HepG2 (cell line): ENCODE measurements around the gene LAMB4. TPM values are rescaled to one million over a fixed set of nuclear protein-coding genes. Genes with fewer than 3 reads are reported as not detected.

Source experiments
- ATAC-seq: fragments of 200-7000 bp; cut with Tn5 transposase; 3 replicates; pipeline ENCODE4 v1.9.1; 2020; ENCODE audit warnings: mild to moderate bottlenecking, moderate library complexity
- BruUV-seq: library from RNA; stranded (reverse); fragments of 400-500 nt; replicated peaks from 2 replicates; lab custom pipeline; 2021; lab: Mats Ljungman, UMichigan
- CTCF ChIA-PET: fragments of 300-600 bp; formaldehyde crosslinking; extraction: SDS; loops from one replicate; lab custom pipeline; 2021; ENCODE audit warnings: low total read pairs, inconsistent platforms, low intra/inter-chr PET ratio; lab: Yijun Ruan, JAX
- POLR2A ChIA-PET: fragments of 350-600 bp; sonication (Branson Sonifier 250); formaldehyde crosslinking; loops from one replicate; lab custom pipeline; 2020; ENCODE audit warnings: antibody characterized with exemption, inconsistent platforms; lab: Yijun Ruan, JAX
- DNase-seq: peaks from one replicate; pipeline ENCODE4 v3.0.0-alpha.2; 2015; ENCODE audit warnings: low spot score
- FAIRE-seq: peaks from 3 replicates; lab custom pipeline; 2011; peaks lifted over from hg19 to GRCh38; lab: Jason Lieb, UNC
- H2AFZ ChIP-seq: one replicate; pipeline ENCODE4 v1.6.1; 2011; ENCODE audit warnings: low read length, inconsistent platforms
- H3K27ac ChIP-seq: fragments of 300-600 bp; 3 replicates; pipeline ENCODE4 v1.8.0; 2011; ENCODE audit warnings: mixed run types, mild to moderate bottlenecking, mixed read lengths, low read length, inconsistent platforms; ENCODE audit not compliant: insufficient read depth; ENCODE audit errors: extremely low read length
- H3K27me3 ChIP-seq, 2 experiments: fragments of 200-600 bp in 1 of 2; 2 replicates in 1 of 2; 3 replicates in 1 of 2; pipeline versions ENCODE4 v1.6.0 to v1.8.0; 2011; ENCODE audit warnings: low read length in 2 of 2, mild to moderate bottlenecking in 2 of 2, moderate library complexity in 2 of 2, inconsistent platforms in 1 of 2; ENCODE audit not compliant: insufficient read depth in 2 of 2, control insufficient read depth in 1 of 2
- H3K36me3 ChIP-seq, 2 experiments: fragments of 200-600 bp in 1 of 2; replicated peaks in 1 of 2; 2 replicates in 1 of 2; 3 replicates in 1 of 2; pipeline versions ENCODE4 v1.5.1 to v1.8.0; 2011; ENCODE audit warnings: low read length in 2 of 2, inconsistent platforms in 1 of 2; ENCODE audit not compliant: insufficient read depth in 2 of 2, control insufficient read depth in 1 of 2
- H3K4me1 ChIP-seq: 2 replicates; pipeline ENCODE4 v1.5.1; 2012; ENCODE audit warnings: low read length, inconsistent platforms; ENCODE audit not compliant: insufficient read depth
- H3K4me2 ChIP-seq: 2 replicates; pipeline ENCODE4 v1.6.0; 2011; ENCODE audit warnings: low read depth, low read length, inconsistent platforms
- H3K4me3 ChIP-seq, 3 experiments: fragments of 200-600 bp in 1 of 3; sonication (generic), shearing (Covaris generic) in 1 of 3; replicated peaks in 1 of 3; 2 replicates each; pipeline ENCODE4 v1.5.1; 2011 to 2016; ENCODE audit warnings: low read length in 3 of 3, inconsistent platforms in 2 of 3, low read depth in 2 of 3, mild to moderate bottlenecking in 2 of 3, control low read depth in 1 of 3, mixed read lengths in 1 of 3; ENCODE audit not compliant: insufficient read depth in 1 of 3
- H3K79me2 ChIP-seq: one replicate; pipeline ENCODE4 v1.6.1; 2011; ENCODE audit warnings: low read length, inconsistent platforms; ENCODE audit not compliant: insufficient read depth
- H3K9ac ChIP-seq: 2 replicates; pipeline ENCODE4 v1.6.0; 2011; ENCODE audit warnings: mild to moderate bottlenecking, low read depth, low read length, inconsistent platforms; ENCODE audit not compliant: insufficient read depth
- H3K9me3 ChIP-seq: 2 replicates; pipeline ENCODE4 v1.5.1; 2012; ENCODE audit warnings: mild to moderate bottlenecking, low read length
- H4K20me1 ChIP-seq: 2 replicates; pipeline ENCODE4 v1.6.0; 2011; ENCODE audit warnings: inconsistent platforms, mild to moderate bottlenecking, low read length, moderate library complexity; ENCODE audit not compliant: insufficient read depth
- CEBPB ChIP-seq: IDR thresholded peaks from 2 replicates; pipeline ENCODE4 v1.6.1; 2011; ENCODE audit warnings: low read depth, low read length, improper control_type of control experiment, borderline replicate concordance
- DNMT1 ChIP-seq: sonication (generic); formaldehyde crosslinking; IDR thresholded peaks from 2 replicates; pipeline ENCODE4 v1.5.1; 2020; ENCODE audit warnings: mild to moderate bottlenecking, missing genetic modification reagents
- ERF ChIP-seq: IDR thresholded peaks from 2 replicates; pipeline ENCODE4 v1.6.1; 2018; ENCODE audit warnings: missing biosample characterization, missing genetic modification reagents
- ISL2 ChIP-seq: sonication (generic); formaldehyde crosslinking; IDR thresholded peaks from 2 replicates; pipeline ENCODE4 v1.5.0; 2020; ENCODE audit warnings: missing genetic modification reagents
- NFIB ChIP-seq: sonication (generic); formaldehyde crosslinking; IDR thresholded peaks from 2 replicates; pipeline ENCODE4 v1.9.0; 2021; ENCODE audit warnings: missing genetic modification reagents, mild to moderate bottlenecking, borderline replicate concordance
- ZBTB43 ChIP-seq: sonication (generic); formaldehyde crosslinking; conservative IDR thresholded peaks from 2 replicates; pipeline ENCODE4 v1.4.0; 2020; ENCODE audit warnings: missing genetic modification reagents
- ZNF33A ChIP-seq: sonication (generic); formaldehyde crosslinking; IDR thresholded peaks from 2 replicates; pipeline ENCODE4 v1.5.1; 2020; ENCODE audit warnings: missing genetic modification reagents, mild to moderate bottlenecking, moderate library complexity, borderline replicate concordance
- WGBS: methylation state at CpG from one replicate; pipeline ENCODE4 v1.1.6; 2017; ENCODE audit warnings: low lambda C conversion rate; 5-methylcytosine and 5-hydroxymethylcytosine counted together
- in situ Hi-C: cut with HindIII; loops from 2 replicates; pipeline ENCODE4 v1.10.0; 2017; ENCODE audit warnings: low pct_unique_long_range_greater_than_20kb; ENCODE audit not compliant: extremely low pct_ligation_motif_present
- intact Hi-C: fragments of 100-400 bp; cut with micrococcal nuclease; formaldehyde crosslinking; loops from one replicate; pipeline ENCODE4 v1.10.0; 2022; ENCODE audit not compliant: unreplicated experiment
- polyA plus RNA-seq, 8 experiments: library from polyadenylated mRNA; depleted of rRNA in 3 of 8; stranded (reverse) in 7 of 8; unstranded in 1 of 8; fragments of >200 nt; fragmentation: Illumina TruSeq in 4 of 8; extraction: Trizol in 4 of 8; gene quantifications; 2 replicates each; pipeline versions ENCODE4 v1.2.1 to v1.2.3, GENCODE V29; 2011 to 2016; ENCODE audit warnings: low read depth in 4 of 8, missing spikeins in 1 of 8, mixed read lengths in 1 of 8; ENCODE audit not compliant: insufficient read depth in 1 of 8
- total RNA-seq, 5 experiments: library from RNA; depleted of rRNA; stranded (reverse); fragments of >200 nt; fragmentation: Illumina TruSeq; extraction: Trizol; gene quantifications; 2 replicates each; pipeline ENCODE4 v1.2.3, GENCODE V29; 2016; ENCODE audit warnings: low read depth in 1 of 5

The LAMB4 gene
- total and polyA plus RNA-seq, 2 of the 13 experiments (the other 11 are each of a cell fraction or from before 2014, with no cell fraction given), result 0.05 TPM; not detected in 1

GRCh38 chr7:108122181-108122580 is 8.0 kb downstream of the LAMB4 start:
- no peaks in the 10 kb centered on the region for H3K79me2 ChIP-seq
- in situ Hi-C loops (loop anchor here (25.0 kb wide), 1 partner anchor 385 kb away; the partner anchor contains the start of gene CBLL1), intact Hi-C loops (no loop called here)
- H3K9me3 ChIP-seq, result no peaks in the 10 kb centered on the region
- H4K20me1 ChIP-seq, result no peaks in the 10 kb centered on the region
- ChIA-PET CTCF (no interaction called here), POLR2A (no interaction called here)
- no peak overlapping the region for H3K9ac ChIP-seq
- no TSS peak for BruUV-seq
- ATAC-seq (no peak), DNase-seq (no peak), FAIRE-seq (no peak)
- TF ChIP-seq NFIB (no peak), DNMT1 (CRISPR knock-in tag) (no peak), ZNF33A (CRISPR knock-in tag) (no peak), ISL2 (CRISPR knock-in tag) (no peak), ZBTB43 (CRISPR knock-in tag) (no peak)
- no peaks in the 10 kb centered on the region for H3K36me3 ChIP-seq
- no peak overlapping the region for H3K4me3 ChIP-seq
- no peak overlapping the region for H3K27ac ChIP-seq
- no peaks in the 10 kb centered on the region; a peak in 1 of 5 replicates for H3K27me3 ChIP-seq
- no peaks in the 10 kb centered on the region for H3K4me1 ChIP-seq
- no peak overlapping the region for H3K4me2 ChIP-seq
- H2AFZ ChIP-seq, result no peak overlapping the region

- Histone ChIP-seq H3K27me3 (no peaks in the 10 kb centered on the region; a peak in 2 of 5 replicates), H3K27ac (no peak overlapping the region), H3K79me2 (no peaks in the 10 kb centered on the region), H3K4me1 (no peaks in the 10 kb centered on the region), H3K9me3 (no peaks in the 10 kb centered on the region), H2AFZ (no peak overlapping the region), H3K4me3 (no peak overlapping the region), H4K20me1 (no peaks in the 10 kb centered on the region), H3K4me2 (no peak overlapping the region), H3K9ac (no peak overlapping the region), H3K36me3 (no peaks in the 10 kb centered on the region)
- intact Hi-C loops (no loop called here), in situ Hi-C loops (loop anchor here (25.0 kb wide), 1 partner anchor 384 kb away; the partner anchor contains the start of gene CBLL1)
- ChIA-PET CTCF (no interaction called here), POLR2A (no interaction called here)
- no TSS peak for BruUV-seq
- 25% methylated on average over 3 of the region's 3 CpGs for WGBS
- FAIRE-seq (no peak), DNase-seq (no peak), ATAC-seq (no peak)
- TF ChIP-seq CEBPB (peak; percentile 47; the same call in 1 of the 2 replicates), ERF (CRISPR knock-in tag) (no peak)
Observed at GRCh38 chr7:108120933-108121332, 9.2 kb downstream of the LAMB4 start.
